Heart right ventricle (tissue), 16 donors: ENCODE results near the gene SYS1. TPM values are rescaled to one million over a fixed set of nuclear protein-coding genes. Genes with fewer than 3 reads are reported as not detected.
A peak's percentile ranks its signal among the peaks of the same experiment; 100 is the strongest.

Experiments used
- ATAC-seq, 8 donors: fragments of 200-7000 bp; cut with Tn5 transposase; one replicate each; pipeline ENCODE4 v1.9.1; 2020; ENCODE audit warnings: mild to moderate bottlenecking in 8 of 8, moderate library complexity in 8 of 8, moderate number of reproducible peaks in 1 of 8
- DNase-seq, 2 donors: peaks; one replicate each; pipeline ENCODE4 v3.0.0-alpha.2; 2020
- H3K27ac ChIP-seq, 10 donors: fragments of 200-600 bp; sonication (generic) in 2 of 10; one replicate each; pipeline versions ENCODE4 v1.5.0 to v1.8.0; 2020 to 2022; ENCODE audit warnings: mild to moderate bottlenecking in 3 of 10
- H3K27me3 ChIP-seq, 7 donors: fragments of 200-600 bp; one replicate each; pipeline ENCODE4 v1.8.0; 2021 to 2022; ENCODE audit warnings: mild to moderate bottlenecking in 2 of 7
- H3K36me3 ChIP-seq, 9 donors: fragments of 200-600 bp; sonication (generic) in 1 of 9; one replicate each; pipeline versions ENCODE4 v1.5.0 to v1.8.0; 2020 to 2022; ENCODE audit warnings: mild to moderate bottlenecking in 2 of 9
- H3K4me1 ChIP-seq, 9 donors: fragments of 200-600 bp; sonication (generic) in 1 of 9; one replicate each; pipeline versions ENCODE4 v1.5.0 to v1.8.0; 2020 to 2022; ENCODE audit warnings: mild to moderate bottlenecking in 4 of 9
- H3K4me3 ChIP-seq, 10 donors: fragments of 200-600 bp; sonication (generic) in 2 of 10; one replicate each; pipeline versions ENCODE4 v1.5.0 to v1.8.0; 2020 to 2022; ENCODE audit warnings: mild to moderate bottlenecking in 7 of 10, moderate library complexity in 2 of 10
- H3K9me3 ChIP-seq, 11 donors: fragments of 200-600 bp in 10 of 11; sonication (generic) in 2 of 11; one replicate each; pipeline versions ENCODE4 v1.5.0 to v1.8.0; 2013 to 2022; ENCODE audit warnings: mild to moderate bottlenecking in 2 of 11, control low read depth in 1 of 11, moderate library complexity in 1 of 11
- CTCF ChIP-seq, 9 donors: fragments of 200-600 bp; sonication (generic) in 2 of 9; IDR thresholded peaks; one replicate each; pipeline versions ENCODE4 v1.5.0 to v1.8.0; 2021 to 2022; ENCODE audit warnings: antibody characterized with exemption in 9 of 9, mild to moderate bottlenecking in 5 of 9, moderate library complexity in 1 of 9
- WGBS, 2 donors: extraction: QIAGEN DNeasy Blood & Tissue Kit; methylation state at CpG; one replicate each; pipeline ENCODE4 v1.1.7; 2013; ENCODE audit warnings: inconsistent platforms in 1 of 2; 5-methylcytosine and 5-hydroxymethylcytosine counted together
- intact Hi-C, 10 donors: fragments of 100-400 bp; cut with DNase I; formaldehyde crosslinking; loops; one replicate each; pipeline versions ENCODE4 v1.11.1 to v1.14.2; 2022
- polyA plus RNA-seq, 2 donors: library from polyadenylated mRNA; stranded (reverse); fragments of 200-250 nt; gene quantifications; one replicate each; pipeline ENCODE4 v1.2.3, GENCODE V29; 2013
- total RNA-seq, 10 donors: library from RNA; stranded (reverse); fragmentation: NEBNext Ultra II Directional in 3 of 10; extraction: Animal tissue kit (Norgen Biotek cat#: 25700) in 3 of 10; gene quantifications; one replicate each; pipeline versions ENCODE4 v1.2.1 to v1.2.4, GENCODE V29; 2021 to 2023
- donor health status: Arrhythmogenic right ventricular cardiomyopathy.
- donor health status: ischemic (EF 13 %, LVEDD 7.1; RV severe dilation, severe dysfunction).
- donor health status: healthy with polysubstance abuse.
- donor health status: DM: no; HTN: yes; CAD: no.
- donor health status: DM: no; HTN: no; CAD: no.
- donor health status: ischemic (EF 25% LVEDD 6.9; RV normal size, moderate dysfunction).
- donor health status: ischemic (EF 25% LVEDD 5.7; RV mildly dilated, moderate dysfunction).
- donor health status: healthy.
- donor health status: DM: yes; HTN: yes; CAD: no.
- donor health status: Ischemic cardiomyopathy.
- donor health status: ischemic (EF 35%, LVEDD 5.7; RV mildly dilated, moderate dysfunction).
- donor health status: nonischemic (EF 11% LVEDD 7.7; RV severe dilation, severe dysfunction).
- donor health status: DM: yes; HTN: yes; CAD: no.
- donor health status: PGD.
- donor health status: ischemic (EF 29% LVEDD 5.4; RV normal size, mild dysfunction).
- donor health status: nonischemic (EF 23%, LVEDD 6.1; RV moderate dilation, normal function).

Gene SYS1
- total and polyA plus RNA-seq, 12 donors, result 11.7 to 34.5 (median 18.2) TPM

DNA sequence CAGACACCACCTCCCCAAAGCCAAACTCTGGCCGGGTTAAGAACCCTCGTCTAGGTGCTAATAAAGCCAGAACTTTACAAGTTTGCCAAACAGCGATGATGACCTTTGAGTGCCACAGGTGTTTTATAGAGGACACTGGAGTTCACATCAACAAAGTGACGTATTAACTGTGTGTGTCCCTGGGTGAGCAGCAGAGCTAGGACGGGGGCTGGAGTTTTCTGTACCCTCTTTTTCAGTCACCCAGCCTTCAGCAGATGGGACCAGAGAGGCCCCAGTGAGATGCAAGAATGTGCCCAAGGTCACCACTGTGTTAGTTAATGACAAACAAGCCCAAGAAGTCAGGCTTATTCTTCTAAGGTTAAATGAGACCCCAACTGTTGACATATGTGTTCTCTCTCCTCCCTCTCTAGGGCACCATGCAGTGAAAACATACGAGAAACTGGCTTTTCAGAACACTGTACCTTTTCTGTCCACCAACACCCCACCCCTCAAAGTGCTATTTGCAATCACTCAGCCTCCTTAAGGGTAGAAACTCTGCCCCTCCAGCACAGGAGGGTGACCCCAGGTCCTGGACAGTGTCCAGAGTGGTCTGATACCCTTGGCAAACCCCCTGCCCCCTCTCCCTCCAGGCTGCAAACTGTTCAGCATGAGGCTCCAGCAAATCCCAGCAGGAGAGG is 20.0 kb upstream of the SYS1 start:
- 52 to 60% methylated on average over 6 of the region's 6 CpGs for WGBS, 2 donors
- peaks cover 11 to 93% (median 86%) of the 10 kb centered on the region in 9 donors for H3K4me1 ChIP-seq
- ATAC-seq, result no peak
- no peak for DNase-seq
- H3K4me3 ChIP-seq, result peak overlapping the region in 1 of 10 donors; percentile 18
- intact Hi-C loops, result loop anchor here in 4 of 10 donors (1.0 to 2.0 kb wide), 2 partner anchors 15 to 16 kb away; no protein-coding TSS in a partner anchor
- TF ChIP-seq CTCF (IDR thresholded peaks at IDR 0.05), result no peak
- no peaks in the 10 kb centered on the region for H3K9me3 ChIP-seq
- H3K36me3 ChIP-seq, result peaks cover 0 to 6% (median 0%) of the 10 kb centered on the region in 9 donors
- no peaks in the 10 kb centered on the region for H3K27me3 ChIP-seq
- H3K27ac ChIP-seq, result peak overlapping the region; percentile 83 to 97 (median 94)

GRCh38 chr20:45343532-45344167 is 19.3 kb upstream of the SYS1 start:
- ATAC-seq, result no peak
- H3K4me1 ChIP-seq, result peaks cover 11 to 90% (median 82%) of the 10 kb centered on the region in 9 donors
- DNase-seq, result no peak
- 47 to 52% methylated on average over 6 of the region's 6 CpGs for WGBS, 2 donors
- intact Hi-C loops, result loop anchor here in 3 of 10 donors (2.0 kb wide), 1 partner anchor 15 kb away; no protein-coding TSS in a partner anchor
- no peaks in the 10 kb centered on the region for H3K9me3 ChIP-seq
- peaks cover 0 to 6% (median 0%) of the 10 kb centered on the region in 9 donors for H3K36me3 ChIP-seq
- peak overlapping the region; percentile 83 to 97 (median 94) for H3K27ac ChIP-seq
- TF ChIP-seq CTCF (IDR thresholded peaks at IDR 0.05), result no peak
- no peaks in the 10 kb centered on the region for H3K27me3 ChIP-seq
- H3K4me3 ChIP-seq, result peak overlapping the region in 4 of 10 donors; percentile 5 to 86 (median 22)

DNA sequence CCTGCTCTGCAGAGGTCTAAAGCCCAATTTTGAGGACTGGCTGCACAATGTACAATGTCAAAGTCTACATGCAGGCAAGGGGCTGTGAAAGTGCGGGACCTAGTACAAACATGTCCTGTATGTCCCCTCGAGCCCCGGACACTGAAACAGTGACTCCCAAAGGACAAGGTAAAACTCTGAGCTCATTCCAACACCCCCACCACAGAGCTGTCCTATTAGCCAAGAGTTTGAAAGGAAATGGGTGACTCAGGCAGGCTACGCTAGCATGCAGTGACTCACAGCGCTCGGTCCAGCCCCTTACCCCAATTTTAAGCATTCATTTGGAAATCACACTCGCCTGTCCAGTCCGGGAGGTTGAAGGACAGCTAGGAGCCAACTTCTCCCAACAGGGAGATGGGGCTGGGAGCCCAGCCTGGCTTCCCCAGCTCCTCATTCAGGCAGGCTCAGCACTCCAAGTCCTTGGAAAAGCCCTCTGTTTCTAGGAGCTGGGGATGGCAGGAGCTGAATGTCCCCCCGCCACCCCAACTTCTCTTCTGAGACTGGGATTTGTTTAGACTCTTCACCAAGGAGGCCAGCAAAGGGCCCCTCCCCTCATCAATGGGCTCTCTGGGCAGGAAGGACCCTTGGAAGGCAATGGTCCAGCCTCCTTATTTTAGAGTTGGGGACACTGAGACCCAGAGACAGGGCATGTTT is 18.6 kb upstream of the SYS1 start:
- no peak for DNase-seq
- peak overlapping the region in 8 of 10 donors; percentile 19 to 89 (median 80) for H3K4me3 ChIP-seq
- ATAC-seq, result peak in 5 of 8 donors; percentile 2 to 60 (median 31)
- WGBS, 2 donors, result 30 to 36% methylated on average over 9 of the region's 9 CpGs
- no peaks in the 10 kb centered on the region for H3K27me3 ChIP-seq
- H3K27ac ChIP-seq, result peak overlapping the region; percentile 83 to 97 (median 94)
- intact Hi-C loops, result no loop called here
- no peaks in the 10 kb centered on the region for H3K9me3 ChIP-seq
- peaks cover 0 to 6% (median 0%) of the 10 kb centered on the region in 9 donors for H3K36me3 ChIP-seq
- peaks cover 7 to 87% (median 76%) of the 10 kb centered on the region in 9 donors for H3K4me1 ChIP-seq
- no peak for TF ChIP-seq CTCF (IDR thresholded peaks at IDR 0.05)
